Keratinocyte (primary cell): ENCODE results near the gene BBX. TPM values are rescaled to one million over a fixed set of nuclear protein-coding genes. Genes with fewer than 3 reads are reported as not detected.

ENCODE experiments used
- DNase-seq: peaks from one replicate; pipeline ENCODE4 v3.0.0-alpha.2; 2011; ENCODE audit warnings: low read depth, missing footprints, low spot score
- FAIRE-seq: peaks from 2 replicates; lab custom pipeline; 2011; peaks lifted over from hg19 to GRCh38; lab: Jason Lieb, UNC
- H2AFZ ChIP-seq: 2 replicates; pipeline ENCODE4 v1.6.0; 2012; ENCODE audit warnings: low read length, control low read depth, inconsistent platforms; ENCODE audit not compliant: control insufficient read depth
- H3K27ac ChIP-seq: 2 replicates; pipeline ENCODE4 v1.5.1; 2011; ENCODE audit warnings: low read length; ENCODE audit not compliant: control insufficient read depth, insufficient read depth
- H3K27me3 ChIP-seq: 3 replicates; pipeline ENCODE4 v1.6.0; 2011; ENCODE audit warnings: low read length; ENCODE audit not compliant: control insufficient read depth, insufficient read depth; ENCODE audit errors: extremely low read depth
- H3K36me3 ChIP-seq, 2 experiments: 2 replicates in 1 of 2; 3 replicates in 1 of 2; pipeline ENCODE4 v1.5.1; 2011; ENCODE audit warnings: low read length in 2 of 2, mild to moderate bottlenecking in 1 of 2; ENCODE audit not compliant: control insufficient read depth in 2 of 2, insufficient read depth in 2 of 2; ENCODE audit errors: extremely low read depth in 1 of 2
- H3K4me1 ChIP-seq: 3 replicates; pipeline ENCODE4 v1.5.1; 2011; ENCODE audit warnings: low read length; ENCODE audit not compliant: control insufficient read depth, insufficient read depth; ENCODE audit errors: extremely low read depth
- H3K4me2 ChIP-seq: 3 replicates; pipeline ENCODE4 v1.6.0; 2011; ENCODE audit warnings: low read depth, low read length; ENCODE audit not compliant: control insufficient read depth, insufficient read depth; ENCODE audit errors: extremely low read depth
- H3K4me3 ChIP-seq, 3 experiments: fragments of 200-600 bp in 1 of 3; sonication (generic) in 1 of 3; 2 replicates in 2 of 3; 3 replicates in 1 of 3; pipeline ENCODE4 v1.5.1; 2011 to 2016; ENCODE audit warnings: low read length in 3 of 3, mild to moderate bottlenecking in 3 of 3, control low read depth in 2 of 3, inconsistent platforms in 1 of 3, low read depth in 1 of 3, mixed read lengths in 1 of 3, mixed run types in 1 of 3, moderate library complexity in 1 of 3; ENCODE audit not compliant: control insufficient read depth in 2 of 3, insufficient read depth in 2 of 3; ENCODE audit errors: extremely low read depth in 1 of 3
- H3K79me2 ChIP-seq: 2 replicates; pipeline ENCODE4 v1.6.0; 2012; ENCODE audit warnings: low read length; ENCODE audit not compliant: control insufficient read depth, insufficient read depth
- H3K9ac ChIP-seq: 3 replicates; pipeline ENCODE4 v1.6.0; 2011; ENCODE audit warnings: low read length; ENCODE audit not compliant: control insufficient read depth, insufficient read depth; ENCODE audit errors: extremely low read depth
- H3K9me1 ChIP-seq: 3 replicates; pipeline ENCODE4 v1.6.0; 2011; ENCODE audit warnings: low read length; ENCODE audit not compliant: control insufficient read depth, insufficient read depth; ENCODE audit errors: extremely low read depth
- H3K9me3 ChIP-seq: 2 replicates; pipeline ENCODE4 v1.5.1; 2012; ENCODE audit warnings: low read depth, low read length; ENCODE audit not compliant: control insufficient read depth
- H4K20me1 ChIP-seq: 3 replicates; pipeline ENCODE4 v1.6.0; 2011; ENCODE audit warnings: low read length; ENCODE audit not compliant: control insufficient read depth, insufficient read depth; ENCODE audit errors: extremely low read depth
- EZH2 ChIP-seq: IDR thresholded peaks from one replicate; pipeline ENCODE4 v1.6.1; 2012; ENCODE audit warnings: inconsistent platforms, mild to moderate bottlenecking, low read length, moderate library complexity
- dilution Hi-C: fragments of 300-500 bp; cut with MboI; formaldehyde crosslinking; loops from one replicate; pipeline ENCODE4 v1.7.0; 2020; ENCODE audit warnings: low sequenced_read_pairs; ENCODE audit not compliant: extremely low pct_ligation_motif_present
- polyA plus RNA-seq, 5 experiments: library from polyadenylated mRNA; depleted of rRNA in 3 of 5; stranded (reverse) in 3 of 5; stranded (forward) in 1 of 5; unstranded in 1 of 5; fragments of >200 nt; gene quantifications; 1 replicate in 1 of 5; 2 replicates in 3 of 5; 3 replicates in 1 of 5; pipeline versions ENCODE4 v1.2.1 to v1.2.3, GENCODE V29; 2011 to 2012; ENCODE audit warnings: missing spikeins in 2 of 5, low read depth in 1 of 5, low replicate concordance in 1 of 5
- TF ChIP-seq, protein P1 (sequence below), 3 experiments: IDR thresholded peaks in 1 of 3; conservative IDR thresholded peaks in 1 of 3; optimal IDR thresholded peaks in 1 of 3; 2 replicates in 2 of 3; 3 replicates in 1 of 3; pipeline versions ENCODE3 to v1.5.1; 2011; ENCODE audit warnings: low read length in 3 of 3, mild to moderate bottlenecking in 3 of 3, moderate library complexity in 2 of 3, control low read depth in 1 of 3, inconsistent platforms in 1 of 3; ENCODE audit not compliant: insufficient read depth in 2 of 3; ENCODE audit errors: extremely low read depth in 1 of 3

Gene BBX
- polyA plus RNA-seq, 1 donor (not counting 4 experiments of a cell fraction or from before 2014, with no cell fraction given) = 43.4 TPM

DNA sequence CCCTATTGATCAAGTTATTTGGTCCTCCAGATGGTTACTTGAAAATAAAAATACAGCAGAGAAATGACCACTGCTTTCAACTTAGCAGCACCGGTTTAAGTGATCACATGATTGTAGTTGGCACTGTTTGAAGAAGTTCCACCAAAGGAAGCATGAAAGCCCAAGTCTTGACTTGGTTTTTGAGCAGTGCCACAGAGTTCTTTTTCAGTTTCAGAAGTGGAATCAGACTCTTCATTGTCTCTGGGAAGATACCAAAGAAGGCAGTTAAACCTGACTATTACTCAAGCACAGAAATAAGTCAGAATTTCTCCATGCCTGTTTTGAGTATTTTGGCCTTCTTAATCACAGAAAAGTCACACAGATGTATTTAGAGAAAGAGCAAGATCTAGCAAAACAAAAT is 66.7 kb downstream of the BBX start:
- no peak overlapping the region for H2AFZ ChIP-seq
- H3K4me1 ChIP-seq = no peaks in the 10 kb centered on the region
- no peaks in the 10 kb centered on the region for H3K27me3 ChIP-seq
- no peaks in the 10 kb centered on the region for H3K9me1 ChIP-seq
- H4K20me1 ChIP-seq = no peaks in the 10 kb centered on the region
- TF ChIP-seq, protein P1, sequence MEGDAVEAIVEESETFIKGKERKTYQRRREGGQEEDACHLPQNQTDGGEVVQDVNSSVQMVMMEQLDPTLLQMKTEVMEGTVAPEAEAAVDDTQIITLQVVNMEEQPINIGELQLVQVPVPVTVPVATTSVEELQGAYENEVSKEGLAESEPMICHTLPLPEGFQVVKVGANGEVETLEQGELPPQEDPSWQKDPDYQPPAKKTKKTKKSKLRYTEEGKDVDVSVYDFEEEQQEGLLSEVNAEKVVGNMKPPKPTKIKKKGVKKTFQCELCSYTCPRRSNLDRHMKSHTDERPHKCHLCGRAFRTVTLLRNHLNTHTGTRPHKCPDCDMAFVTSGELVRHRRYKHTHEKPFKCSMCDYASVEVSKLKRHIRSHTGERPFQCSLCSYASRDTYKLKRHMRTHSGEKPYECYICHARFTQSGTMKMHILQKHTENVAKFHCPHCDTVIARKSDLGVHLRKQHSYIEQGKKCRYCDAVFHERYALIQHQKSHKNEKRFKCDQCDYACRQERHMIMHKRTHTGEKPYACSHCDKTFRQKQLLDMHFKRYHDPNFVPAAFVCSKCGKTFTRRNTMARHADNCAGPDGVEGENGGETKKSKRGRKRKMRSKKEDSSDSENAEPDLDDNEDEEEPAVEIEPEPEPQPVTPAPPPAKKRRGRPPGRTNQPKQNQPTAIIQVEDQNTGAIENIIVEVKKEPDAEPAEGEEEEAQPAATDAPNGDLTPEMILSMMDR (optimal IDR thresholded peaks at IDR 0.05 in 1 of 3, IDR thresholded peaks at IDR 0.05 in 1 of 3, conservative IDR thresholded peaks at IDR 0.05 in 1 of 3; ENCODE audit: extremely low read depth in 1 of 3, insufficient read depth in 2 of 3, low read length in 3 of 3) = no peak
- no peak for TF ChIP-seq EZH2
- H3K79me2 ChIP-seq = no peaks in the 10 kb centered on the region
- H3K36me3 ChIP-seq = no peaks in the 10 kb centered on the region
- no peak overlapping the region for H3K27ac ChIP-seq
- no peak overlapping the region for H3K4me3 ChIP-seq
- FAIRE-seq (no peak), DNase-seq (no peak)
- no peak overlapping the region for H3K9ac ChIP-seq
- no peaks in the 10 kb centered on the region for H3K9me3 ChIP-seq
- dilution Hi-C loops = no loop called here
- no peak overlapping the region for H3K4me2 ChIP-seq

DNA sequence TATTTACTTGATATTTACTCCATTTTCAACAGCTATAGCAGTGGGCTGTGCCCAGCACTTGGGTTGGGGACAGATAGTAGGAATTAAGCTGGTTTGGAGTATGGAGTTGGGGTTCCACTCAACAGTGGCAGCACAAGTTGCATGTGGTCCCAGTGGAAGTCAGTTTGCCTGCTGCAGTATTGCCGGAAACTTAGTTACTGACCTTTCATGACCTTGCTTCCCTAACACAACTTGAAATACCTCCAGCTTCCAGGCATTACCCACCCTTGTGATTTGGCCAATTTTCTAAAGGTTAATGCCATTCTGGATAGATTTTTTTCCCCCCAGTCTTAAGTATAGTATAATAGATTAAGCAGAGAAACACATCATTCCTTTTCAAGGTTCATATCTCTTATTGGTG is 68.0 kb downstream of the BBX start:
- H3K9me3 ChIP-seq = no peaks in the 10 kb centered on the region
- H3K9ac ChIP-seq = no peak overlapping the region
- TF ChIP-seq EZH2 = no peak
- TF ChIP-seq, protein P1 (optimal IDR thresholded peaks at IDR 0.05 in 1 of 3, IDR thresholded peaks at IDR 0.05 in 1 of 3, conservative IDR thresholded peaks at IDR 0.05 in 1 of 3; ENCODE audit: extremely low read depth in 1 of 3, insufficient read depth in 2 of 3, low read length in 3 of 3) = no peak
- H3K79me2 ChIP-seq = no peaks in the 10 kb centered on the region
- FAIRE-seq = no peak
- no peaks in the 10 kb centered on the region for H3K27me3 ChIP-seq
- H3K4me2 ChIP-seq = no peak overlapping the region
- no peaks in the 10 kb centered on the region for H3K4me1 ChIP-seq
- H2AFZ ChIP-seq = no peak overlapping the region
- no peaks in the 10 kb centered on the region for H3K9me1 ChIP-seq
- H3K36me3 ChIP-seq = no peaks in the 10 kb centered on the region
- H3K4me3 ChIP-seq = no peak overlapping the region
- H3K27ac ChIP-seq = no peak overlapping the region
- dilution Hi-C loops = no loop called here
- H4K20me1 ChIP-seq = no peaks in the 10 kb centered on the region
- DNase-seq = no peak
